HG02840 (cell line): Measurements from ENCODE around the gene SRXN1.
"Not testable (repeated sequence)": the region's sequence is repeated elsewhere in the genome, so short reads cannot be mapped to it uniquely, and the experiment has no call there.

Experiments
- ATAC-seq: cut with Tn5 transposase; IDR thresholded peaks from one replicate; pipeline ENCODE4 v1.9.1; 2021; ENCODE audit warnings: mild to moderate bottlenecking, moderate library complexity, moderate number of reproducible peaks; ENCODE audit not compliant: unreplicated experiment, low FRiP score

The SRXN1 gene

DNA sequence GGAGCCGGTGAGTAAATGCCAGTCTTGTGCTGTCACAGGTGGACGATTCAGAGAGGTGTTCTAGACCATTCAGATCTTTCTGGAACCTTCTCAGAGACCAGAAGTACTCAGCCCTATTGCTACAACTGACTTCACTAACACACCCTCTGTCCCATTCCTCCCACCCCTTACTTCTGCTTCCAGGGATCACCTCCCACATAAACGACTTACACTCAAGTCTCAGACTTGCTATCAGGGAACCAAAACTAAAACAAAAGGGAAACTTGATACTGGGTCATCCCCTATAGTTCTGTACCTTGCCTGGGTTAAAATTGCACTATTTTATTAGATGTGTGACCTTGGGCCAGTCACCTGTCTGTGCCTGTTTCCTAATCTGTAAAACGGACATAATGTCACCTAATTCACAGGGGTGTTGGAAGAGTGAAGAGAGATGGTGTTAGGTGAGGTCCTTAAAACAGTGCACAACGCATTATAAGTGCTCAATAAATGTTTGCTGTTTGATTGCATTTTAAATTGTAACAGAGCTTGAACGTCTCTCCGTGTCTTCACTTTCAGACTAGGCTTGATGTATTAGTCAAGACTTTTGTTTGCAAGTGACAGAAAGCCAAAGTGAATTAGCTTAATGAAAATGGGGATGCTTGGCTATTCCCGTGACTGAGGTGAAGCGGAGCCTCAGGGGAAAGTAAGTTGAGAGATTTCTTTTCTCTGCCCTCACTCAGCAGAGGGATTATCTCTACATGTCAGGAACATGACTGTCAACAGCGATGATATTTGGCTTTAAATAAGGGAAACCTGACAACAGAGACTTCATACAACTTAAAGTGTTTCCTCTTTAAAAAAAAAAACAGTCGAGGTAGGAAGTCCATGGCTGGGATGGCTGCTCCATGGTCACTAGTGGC lies 3.0 kb upstream of the SRXN1 start:
- no peak for ATAC-seq

DNA sequence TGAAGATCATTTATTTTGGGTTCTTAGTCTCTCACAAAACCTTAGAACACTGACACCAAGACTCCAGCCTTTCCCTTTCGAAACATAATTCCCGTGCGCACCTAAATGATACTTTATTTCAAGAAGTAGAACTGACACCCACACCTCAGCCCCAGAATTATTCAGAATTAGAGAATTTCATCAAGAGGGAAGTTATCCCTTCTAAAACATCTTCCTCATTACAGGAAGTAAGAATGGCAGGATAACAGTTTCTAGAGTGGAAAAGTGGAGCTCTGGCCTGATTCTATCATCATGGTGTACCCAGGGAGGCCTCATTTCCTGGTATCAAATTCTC lies 1.4 kb upstream of the SRXN1 start:
- no peak for ATAC-seq

DNA sequence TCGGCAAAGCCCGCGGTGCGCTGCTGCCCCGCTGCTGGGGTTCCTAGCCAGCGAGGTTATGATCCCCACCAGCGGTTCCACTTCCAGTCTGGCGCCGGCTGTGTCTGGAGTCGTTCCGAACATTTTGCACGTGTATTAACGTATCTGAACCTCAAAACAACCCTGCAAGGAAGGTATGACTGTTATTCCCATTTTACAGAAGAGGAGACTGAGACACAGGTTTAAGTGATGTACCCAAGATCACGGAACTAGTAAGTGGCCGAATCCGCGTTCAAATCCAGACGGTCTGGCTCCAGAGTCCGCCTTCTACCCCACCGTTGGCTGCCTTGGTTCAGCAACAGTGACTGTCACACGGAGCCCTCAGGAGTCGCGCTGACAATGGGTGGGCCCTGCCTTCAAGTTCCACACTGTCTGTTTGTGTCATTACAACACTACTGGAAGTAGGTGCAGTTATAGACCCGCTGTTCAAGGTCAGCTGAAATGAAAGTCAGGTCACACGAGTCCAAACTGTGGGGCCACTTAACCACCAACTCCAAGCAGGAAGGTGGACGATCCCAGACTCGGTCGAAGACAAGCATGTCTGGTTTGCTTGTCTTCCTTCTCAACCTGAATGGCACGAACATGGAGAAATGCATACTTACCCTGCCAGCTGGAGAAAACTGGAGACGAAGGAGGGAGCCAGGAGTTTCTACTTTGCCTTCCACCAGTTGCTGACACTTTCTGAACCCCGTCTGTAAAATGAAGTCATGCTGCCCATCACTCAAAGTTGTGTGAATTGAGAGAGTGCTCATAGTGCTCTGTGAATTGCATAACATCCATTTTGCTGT lies 803 bp upstream of the SRXN1 start:
- no peak for ATAC-seq

DNA sequence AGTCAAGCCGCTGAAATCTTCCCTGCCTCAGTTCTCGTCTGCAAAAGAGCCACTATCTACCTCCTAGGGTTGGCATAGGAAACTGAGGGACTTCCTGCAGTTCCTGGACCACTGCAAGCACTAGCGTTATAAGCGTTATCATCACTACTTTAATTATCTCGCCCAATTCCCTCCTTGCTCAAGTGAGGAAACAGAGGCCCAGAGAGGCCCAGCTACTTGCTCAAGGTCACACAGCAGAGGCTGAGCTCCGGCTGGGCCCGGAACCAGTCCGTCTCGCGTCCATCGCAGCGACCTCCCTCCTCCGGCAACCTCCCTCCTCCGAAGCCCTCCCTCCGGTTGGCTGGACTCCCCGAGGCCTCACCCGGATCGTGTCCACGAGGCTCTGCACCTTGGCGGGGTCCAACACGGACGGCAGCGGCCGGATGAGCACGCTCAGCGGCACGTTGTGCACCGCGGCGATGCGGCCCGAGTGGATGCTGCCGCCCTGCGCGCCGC lies 338 bp downstream of the SRXN1 start:
- ATAC-seq = no peak

DNA sequence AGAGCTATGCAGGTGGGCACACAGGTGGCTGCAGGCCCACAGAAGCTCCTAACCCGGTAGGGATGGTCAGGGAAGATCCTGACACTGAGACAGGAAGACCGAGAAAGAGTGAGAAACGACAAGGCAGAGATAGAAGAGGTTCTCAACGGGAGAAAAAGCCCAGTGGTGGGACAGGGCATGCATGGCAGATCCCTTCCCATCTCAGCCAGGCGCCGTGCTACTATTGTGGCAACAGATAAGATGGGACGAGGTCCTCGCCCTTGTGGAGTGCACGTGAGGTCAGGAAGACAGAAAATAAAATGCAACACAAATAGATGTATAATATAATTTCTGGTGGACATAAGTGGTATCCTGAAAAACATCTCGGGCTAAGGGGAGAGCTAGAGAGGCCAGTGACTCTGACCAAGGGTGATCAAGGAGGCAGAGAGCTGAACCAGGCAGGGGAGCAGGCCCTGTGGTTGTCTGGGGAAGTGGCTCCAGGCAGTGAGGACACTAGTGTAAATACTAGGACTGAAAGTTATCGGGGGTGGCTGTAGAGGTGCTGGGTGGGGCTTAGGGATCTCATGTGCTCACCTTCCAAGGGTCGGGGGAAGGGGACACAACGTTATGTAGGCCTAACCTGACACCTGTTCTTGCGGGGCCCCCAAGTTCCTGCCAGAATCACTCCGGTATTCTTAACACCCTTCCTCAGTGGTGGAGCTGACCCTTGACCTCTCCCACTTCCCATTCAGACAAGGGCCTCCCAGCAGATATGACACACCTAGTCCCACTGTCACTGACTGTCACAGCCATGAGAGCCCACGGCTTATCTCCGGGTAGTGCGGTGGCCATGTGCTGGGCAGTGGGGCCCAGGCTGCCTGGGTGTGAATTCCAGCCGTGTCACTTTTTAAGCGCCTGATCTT lies 1.0 kb downstream of the SRXN1 start:
- no peak for ATAC-seq

DNA sequence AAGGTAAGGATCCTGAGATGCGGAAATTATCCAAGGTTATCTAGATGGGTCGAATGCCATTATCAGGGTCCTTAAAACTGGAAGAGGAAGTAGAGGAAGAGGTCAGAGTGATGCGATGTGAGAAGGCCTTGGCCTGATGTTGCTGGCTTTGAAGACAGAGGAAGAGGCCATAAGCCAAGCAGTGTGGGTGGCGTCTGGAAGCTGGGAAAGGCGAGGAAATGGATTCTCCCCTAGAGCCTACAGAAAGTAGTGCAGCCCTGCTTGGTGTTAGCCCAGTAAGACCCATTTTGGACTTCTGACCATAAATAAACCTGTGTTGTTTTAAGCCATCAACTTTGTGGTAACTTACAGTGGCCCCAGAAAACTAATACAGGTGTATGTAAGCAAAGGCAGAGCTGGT lies 2.0 kb downstream of the SRXN1 start:
- ATAC-seq = no peak

DNA sequence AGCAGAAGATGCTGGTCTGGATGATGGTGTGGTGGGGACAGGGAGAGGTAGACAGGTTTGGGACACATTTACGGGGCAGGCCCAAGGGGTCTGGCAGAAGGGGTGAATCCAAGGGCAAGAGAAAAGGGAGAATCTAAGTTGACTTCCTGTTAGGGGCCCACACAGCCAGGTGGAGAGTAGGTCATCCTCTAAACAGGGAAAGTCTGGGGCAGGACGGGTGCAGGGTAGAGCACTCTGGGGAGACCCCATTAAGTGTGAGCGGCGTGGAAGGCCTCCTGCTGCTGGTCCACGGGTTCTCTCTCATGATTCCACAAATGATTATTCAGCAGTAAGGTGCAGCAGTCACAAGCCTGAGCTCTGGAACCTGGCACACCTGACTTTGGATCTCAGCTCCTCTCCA lies 2.7 kb downstream of the SRXN1 start:
- no peak for ATAC-seq

DNA sequence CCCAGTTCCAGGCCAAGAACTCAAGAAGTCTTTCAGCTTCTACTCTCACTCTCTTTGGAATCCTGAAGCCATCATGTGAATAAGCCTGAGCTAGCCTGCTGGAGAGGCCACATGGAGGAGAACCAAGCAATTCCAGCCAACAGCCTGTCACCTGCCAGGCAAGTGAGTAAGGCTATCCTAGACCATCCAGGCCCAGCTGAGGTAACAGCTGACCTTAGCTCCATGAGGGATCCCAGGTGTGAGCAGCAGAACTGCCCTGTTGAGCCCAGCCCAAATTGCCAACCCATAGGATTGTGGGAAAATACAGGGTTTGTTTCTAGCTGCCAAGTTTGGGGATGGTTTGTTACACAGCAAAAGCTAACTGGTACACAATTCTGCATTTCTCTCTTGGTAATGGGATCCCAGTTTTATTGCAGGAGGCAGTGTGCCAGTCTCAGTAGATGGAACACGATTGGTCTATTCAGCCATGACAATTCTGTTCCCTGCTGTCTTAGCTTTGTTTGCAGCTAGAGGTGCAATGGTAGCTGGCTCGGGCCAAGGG lies 5.5 kb downstream of the SRXN1 start:
- ATAC-seq = no peak

DNA sequence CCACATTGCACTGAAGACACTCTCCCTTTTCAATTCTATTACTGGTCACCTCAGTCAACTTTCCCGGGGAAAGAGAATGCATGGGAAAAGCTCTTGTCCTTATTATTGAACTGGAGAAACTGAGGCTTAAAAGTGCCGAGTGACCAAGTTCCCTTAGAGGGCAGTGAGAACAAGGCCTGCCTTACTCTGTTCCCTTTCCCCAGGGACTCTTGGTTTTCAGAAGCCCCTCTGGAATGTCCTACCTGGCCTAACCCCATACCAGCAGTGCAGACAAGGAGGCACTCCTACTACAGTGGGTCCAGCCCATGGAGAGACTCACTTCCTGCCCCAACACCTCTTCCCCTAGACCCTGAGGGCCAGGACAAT lies 6.1 kb downstream of the SRXN1 start:
- no peak for ATAC-seq

DNA sequence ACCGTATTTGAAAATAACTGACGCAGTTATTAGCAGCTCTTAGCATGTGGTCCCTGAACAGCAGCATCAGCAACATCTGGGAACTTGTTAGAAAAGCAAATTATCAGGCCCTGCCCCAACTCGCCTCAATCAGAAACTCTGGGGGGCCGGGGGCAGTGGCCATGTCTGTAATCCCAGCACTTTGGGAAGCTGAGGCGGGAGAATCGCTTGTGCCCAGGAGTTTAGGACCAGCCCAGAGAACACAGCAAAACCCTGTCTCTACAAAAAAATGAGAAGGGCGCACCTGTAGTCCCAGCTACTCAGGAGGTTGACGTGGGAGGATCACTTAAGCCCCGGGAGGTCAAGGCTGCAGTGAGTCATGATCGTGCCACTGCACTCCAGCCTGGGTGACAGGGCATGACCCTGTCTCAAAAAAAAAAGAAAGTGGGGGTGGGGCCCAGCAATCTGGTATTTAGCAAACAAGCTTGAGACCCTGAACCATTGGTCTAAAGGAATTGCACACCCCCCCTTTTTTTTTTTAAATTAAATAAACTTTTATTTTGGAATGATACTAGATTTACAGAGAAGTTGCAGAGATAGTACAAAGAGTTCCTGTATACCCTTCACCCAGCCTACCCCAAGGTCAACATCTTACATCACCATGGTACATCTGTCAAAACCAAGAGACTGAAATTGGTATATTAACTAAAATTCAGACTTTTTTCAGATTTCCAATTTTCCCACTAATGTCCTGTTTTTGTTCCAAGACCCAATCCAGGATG lies 6.7 kb downstream of the SRXN1 start:
- ATAC-seq = no peak

DNA sequence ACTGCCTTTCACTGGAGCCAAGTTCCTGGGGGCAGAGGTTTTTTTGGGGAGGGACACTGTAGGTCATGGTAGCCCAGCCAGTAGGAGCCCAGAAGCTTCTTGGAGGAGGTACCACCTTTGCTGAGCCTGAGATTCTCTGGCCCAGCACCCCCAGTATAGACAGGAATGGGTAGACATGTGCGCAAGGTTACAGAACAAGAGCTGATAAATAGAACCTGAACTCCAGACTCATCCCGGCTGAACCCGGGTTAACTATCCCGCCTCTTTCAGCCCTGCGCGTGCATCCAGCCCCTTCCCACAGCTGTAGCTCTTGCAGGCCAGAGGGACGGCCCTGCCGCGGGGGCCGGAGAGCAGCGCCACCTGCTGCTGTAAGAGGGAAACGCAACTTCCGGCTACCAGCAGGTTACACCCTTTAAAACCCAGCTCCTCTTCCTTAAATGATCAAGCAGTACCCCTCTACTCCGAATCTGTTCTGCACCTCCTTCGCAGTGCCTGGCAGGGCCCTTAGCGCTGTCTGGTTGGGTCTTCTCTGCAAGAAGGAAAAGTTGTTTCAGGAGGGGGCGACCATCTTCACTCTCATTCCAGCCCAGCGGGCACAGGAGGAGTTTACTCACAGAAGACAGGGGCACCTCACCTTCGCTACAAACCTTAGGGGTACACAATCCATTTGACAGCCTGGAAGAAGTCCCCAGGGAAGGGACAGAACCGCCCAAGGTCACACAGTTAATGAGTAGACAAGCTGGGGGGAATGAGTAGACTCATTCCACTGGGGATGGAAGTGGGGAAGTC lies 7.5 kb downstream of the SRXN1 start:
- ATAC-seq = no peak

DNA sequence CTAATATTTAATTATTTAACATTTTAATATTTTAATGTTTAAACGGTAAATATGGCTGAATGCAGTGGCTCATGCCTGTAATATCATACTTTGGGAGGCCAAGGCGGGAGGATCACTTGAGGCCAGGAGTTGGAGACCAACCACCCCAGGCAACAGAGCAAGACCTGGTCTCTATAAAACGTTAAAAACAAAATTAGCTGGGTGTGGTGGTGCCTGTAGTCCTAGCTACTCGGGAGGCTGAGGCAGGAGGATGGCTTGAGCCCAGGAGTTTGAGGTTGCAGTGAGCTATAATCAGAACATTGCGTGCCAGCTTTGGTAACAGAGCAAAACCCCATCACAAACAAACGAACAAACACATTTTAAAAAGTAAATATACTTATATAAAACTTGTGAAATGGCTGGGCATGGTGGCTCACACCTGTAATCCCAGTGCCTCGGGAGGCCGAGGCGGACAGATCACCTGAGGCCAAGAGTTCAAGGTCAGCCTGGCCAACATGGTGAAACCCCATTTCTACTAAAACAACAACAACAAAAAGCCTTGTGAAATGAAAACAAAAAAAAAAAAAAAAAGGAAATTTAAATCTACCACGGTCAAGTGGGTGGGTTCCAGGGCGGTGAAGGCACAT lies 8.2 kb downstream of the SRXN1 start:
- ATAC-seq = no peak

DNA sequence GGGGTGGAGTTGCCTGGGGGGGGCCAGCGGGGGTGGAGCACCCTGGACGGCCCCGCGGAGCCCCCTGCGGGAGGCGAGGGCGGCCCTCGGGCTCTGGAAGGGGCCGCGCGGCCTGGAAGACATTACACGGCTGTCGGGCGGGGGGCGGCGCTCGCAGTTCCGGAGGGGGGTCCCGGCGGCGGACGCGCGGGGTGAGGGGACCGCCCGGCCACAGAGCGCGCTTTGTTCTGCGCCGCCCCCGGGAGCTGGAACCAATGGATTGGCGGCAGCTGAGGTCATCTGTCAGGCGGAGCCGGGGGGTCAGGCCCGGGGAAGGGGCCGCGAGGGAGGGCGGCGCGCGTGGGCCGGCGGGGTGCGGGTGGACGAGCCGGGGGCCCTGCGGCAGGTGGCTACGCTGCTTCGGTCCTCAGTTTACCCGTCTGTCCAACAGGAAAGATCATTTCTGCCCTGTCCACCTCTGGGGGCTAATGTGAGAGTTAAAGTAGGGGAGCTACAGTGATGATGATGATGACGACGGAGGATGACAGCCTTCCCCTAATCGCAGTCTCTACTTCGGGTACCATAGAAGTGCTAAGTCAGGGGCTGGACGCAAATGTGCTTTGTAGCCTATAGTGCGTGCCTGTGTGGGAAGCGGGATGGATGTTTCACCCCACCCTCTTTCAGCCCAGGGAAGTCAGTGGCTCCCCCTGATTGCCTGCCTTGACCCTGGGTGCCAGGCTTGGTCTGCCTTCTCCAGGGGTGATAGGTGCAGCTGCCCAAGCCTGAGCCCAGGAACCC lies 10.4 kb downstream of the SRXN1 start:
- ATAC-seq = no peak

DNA sequence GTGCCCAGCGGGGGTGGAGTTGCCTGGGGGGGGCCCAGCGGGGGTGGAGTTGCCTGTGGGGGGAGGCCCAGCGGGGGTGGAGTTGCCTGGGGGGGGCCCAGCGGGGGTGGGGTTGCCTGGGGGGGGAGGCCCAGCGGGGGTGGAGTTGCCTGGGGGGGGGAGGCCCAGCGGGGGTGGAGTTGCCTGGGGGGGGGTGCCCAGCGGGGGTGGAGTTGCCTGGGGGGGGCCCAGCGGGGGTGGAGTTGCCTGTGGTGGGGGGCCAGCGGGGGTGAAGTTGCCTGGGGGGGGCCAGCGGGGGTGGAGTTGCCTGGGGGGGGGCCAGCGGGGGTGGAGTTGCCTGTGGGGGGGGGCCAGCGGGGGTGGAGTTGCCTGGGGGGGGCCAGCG lies 11.0 kb downstream of the SRXN1 start:
- not testable (repeated sequence) for ATAC-seq

DNA sequence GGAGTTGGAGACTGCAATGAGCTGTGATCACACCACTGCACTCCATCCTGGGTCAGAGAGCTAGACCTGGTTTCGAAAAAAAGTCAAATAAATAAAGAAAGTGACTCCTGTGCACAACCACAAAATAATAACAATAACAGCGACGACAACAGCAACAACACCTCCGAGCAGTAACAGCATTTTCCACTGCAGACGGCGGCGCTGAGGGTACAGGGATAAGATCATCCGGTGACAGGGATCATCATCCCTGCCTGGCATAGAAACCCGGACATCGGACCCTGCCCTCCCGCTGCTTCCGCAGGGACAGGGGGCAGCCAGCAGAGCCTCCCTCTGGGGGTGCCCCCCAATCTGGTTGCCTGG lies 11.5 kb downstream of the SRXN1 start:
- ATAC-seq = no peak

DNA sequence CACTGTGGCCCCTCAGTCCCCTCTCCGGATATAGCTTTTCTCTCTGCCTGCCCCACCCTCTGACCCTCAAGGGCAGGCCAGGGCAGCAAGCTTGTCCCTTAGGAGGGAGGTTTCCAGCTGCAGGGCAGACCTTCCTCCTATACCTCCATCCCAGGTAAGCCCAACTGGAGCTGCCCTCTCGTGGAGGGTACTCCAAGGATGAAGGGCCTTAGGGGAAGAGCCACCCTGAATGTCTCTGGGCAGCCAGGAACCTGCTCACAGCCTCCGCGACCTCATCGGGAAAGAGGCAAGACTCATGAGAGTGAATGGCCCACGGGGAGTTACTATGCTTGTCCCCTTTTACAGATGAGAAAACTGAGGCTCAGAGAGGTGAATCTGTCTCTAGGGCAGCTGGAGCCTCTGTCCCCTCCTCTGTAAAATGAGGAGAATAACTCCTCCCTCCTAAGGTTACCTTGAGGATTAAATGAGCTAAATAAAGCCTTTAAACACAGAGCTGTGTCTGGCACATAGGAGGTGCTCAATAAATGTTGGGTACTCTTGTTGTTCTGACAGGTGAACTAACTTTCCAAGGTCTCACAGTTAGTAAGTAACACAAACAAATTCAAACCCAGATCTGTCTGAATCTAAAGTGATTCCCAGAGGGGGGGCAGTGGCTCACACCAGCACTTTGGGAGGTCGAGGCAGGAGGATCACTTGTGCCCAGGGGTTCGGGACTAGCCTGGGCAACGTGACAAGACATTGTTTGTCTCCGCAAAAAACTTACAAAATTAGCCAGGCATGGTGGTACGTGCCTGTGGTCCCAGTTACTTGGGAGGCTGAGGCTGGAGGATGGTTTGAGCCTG lies 12.1 kb downstream of the SRXN1 start:
- ATAC-seq = no peak

DNA sequence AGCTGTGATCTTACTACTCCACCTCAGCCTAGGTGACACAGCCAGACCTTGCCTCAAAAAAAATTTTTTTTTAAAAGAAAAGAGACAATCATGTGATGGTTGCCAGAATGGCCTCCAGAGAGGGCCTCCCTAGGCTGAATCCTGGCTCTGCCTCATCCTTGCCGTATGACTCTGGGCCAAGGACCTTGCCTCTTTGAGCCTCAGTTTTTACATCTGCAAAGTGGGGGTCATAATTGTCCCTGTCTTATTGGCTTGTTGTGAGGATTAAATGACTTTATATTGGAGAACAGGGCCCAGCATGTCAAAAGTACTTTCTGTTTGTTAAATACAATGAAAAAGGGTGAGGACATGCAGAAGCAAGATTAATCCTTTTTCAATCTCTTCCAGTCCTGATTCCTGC lies 14.4 kb downstream of the SRXN1 start:
- ATAC-seq = no peak
